Measurements from ENCODE around the gene GTF2IRD1. TPM values are rescaled to one million over a fixed set of nuclear protein-coding genes. Genes with fewer than 3 reads are reported as not detected.

The GTF2IRD1 gene
- total RNA-seq, 1 experiment from 2014 or later: 34.3 TPM

DNA sequence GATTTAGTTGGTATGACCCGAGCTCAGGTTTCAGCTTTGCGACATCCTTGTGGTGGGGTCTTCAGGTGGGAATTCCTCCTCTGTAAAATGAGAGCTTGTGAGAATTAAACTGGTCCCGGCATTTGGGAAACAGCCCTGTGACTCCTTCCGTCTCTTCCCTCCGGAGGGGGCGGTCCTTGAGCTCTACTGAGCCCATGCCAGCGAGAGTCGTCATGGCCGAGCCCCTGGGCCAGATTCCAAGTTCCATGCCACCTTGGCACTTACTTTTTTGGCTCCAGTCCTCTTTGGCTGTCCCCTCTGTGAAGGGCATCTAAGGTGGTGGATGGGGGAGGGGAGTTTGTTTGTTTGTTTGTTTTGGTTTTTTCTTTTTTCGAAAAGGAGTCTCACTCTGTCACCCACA, 47.6 kb downstream of the GTF2IRD1 start:
- Histone ChIP-seq H3K27me3 (ENCODE audit: insufficient read depth, low read length) (no peaks in the 10 kb centered on the region), H4K20me1 (ENCODE audit: control insufficient read depth, insufficient read depth, insufficient read length) (peaks cover 3% of the 10 kb centered on the region), H3K4me1 (ENCODE audit: insufficient read depth, low read length) (no peaks in the 10 kb centered on the region), H2AFZ (ENCODE audit: low read length) (no peak overlapping the region), H3K9me3 (ENCODE audit: control insufficient read depth, low read depth, low read length) (no peaks in the 10 kb centered on the region), H3T11ph (ENCODE audit: low read length) (no peak overlapping the region), H2BK12ac (ENCODE audit: insufficient read length, low read depth, low read length) (no peak overlapping the region), H3K23ac (ENCODE audit: insufficient read length, low read depth, low read length) (no peak overlapping the region), H3K23me2 (ENCODE audit: insufficient read length, low read depth, low read length, poor library complexity, severe bottlenecking) (no peaks in the 10 kb centered on the region), H3K27ac (ENCODE audit: insufficient read length, low read depth, low read length) (no peak overlapping the region), H2BK5ac (ENCODE audit: insufficient read length, low read length) (no peak overlapping the region), H3K18ac (ENCODE audit: insufficient read length, low read depth, low read length) (no peak overlapping the region), H2BK20ac (ENCODE audit: low read depth, low read length, poor library complexity, severe bottlenecking) (no peak overlapping the region), H4K8ac (replicated peaks; ENCODE audit: insufficient read length, low read depth, low read length) (no peak overlapping the region), H3K14ac (ENCODE audit: insufficient read depth, low read length) (no peak overlapping the region), H4K91ac (ENCODE audit: insufficient read length, low read depth, low read length) (no peak overlapping the region), H2BK120ac (ENCODE audit: low read depth, low read length, poor library complexity, severe bottlenecking) (no peak overlapping the region), H3K4ac (ENCODE audit: low read depth, low read length) (no peak overlapping the region), H3K56ac (ENCODE audit: insufficient read length, low read depth, low read length) (no peak overlapping the region), H3K9ac (ENCODE audit: extremely low read depth, insufficient read length, low read length) (no peak overlapping the region), H3K79me2 (ENCODE audit: insufficient read depth, low read length) (no peaks in the 10 kb centered on the region), H4K5ac (ENCODE audit: insufficient read length, low read depth, low read length) (no peak overlapping the region), H2BK15ac (ENCODE audit: low read depth, low read length) (no peak overlapping the region), H2AK5ac (ENCODE audit: insufficient read length, low read length) (no peak overlapping the region), H3K4me2 (ENCODE audit: insufficient read depth, insufficient read length, low read length) (no peak overlapping the region), H3K79me1 (ENCODE audit: insufficient read depth, low read depth, low read length, poor library complexity, severe bottlenecking) (no peaks in the 10 kb centered on the region)
- Mint-ChIP-seq H3K4me1 (peaks cover 4 to 23% of the 10 kb centered on the region in 2 experiments), H3K9me3 (peaks cover 0 to 2% of the 10 kb centered on the region in 2 experiments; a peak in 2 of 5 replicates), H3K36me3 (ENCODE audit: insufficient read depth in 1 of 3, low read depth in 3 of 3) (peaks cover 2 to 21% (median 11%) of the 10 kb centered on the region in 3 experiments; a peak in 5 of 7 replicates), H3K27ac (peak overlapping the region; percentile 81 to 87 (median 87); a peak in 5 of 7 replicates), H3K27me3 (ENCODE audit: low read depth) (no peaks in the 10 kb centered on the region; the same call in 1 of the 2 replicates), H3K4me3 (no peak overlapping the region)
- WGBS (ENCODE audit: extremely low coverage, insufficient read length, low lambda C conversion rate): no CpG with 5 or more reads among the region's 10 CpGs
- no peak for DNase-seq
- TF ChIP-seq, protein P1, sequence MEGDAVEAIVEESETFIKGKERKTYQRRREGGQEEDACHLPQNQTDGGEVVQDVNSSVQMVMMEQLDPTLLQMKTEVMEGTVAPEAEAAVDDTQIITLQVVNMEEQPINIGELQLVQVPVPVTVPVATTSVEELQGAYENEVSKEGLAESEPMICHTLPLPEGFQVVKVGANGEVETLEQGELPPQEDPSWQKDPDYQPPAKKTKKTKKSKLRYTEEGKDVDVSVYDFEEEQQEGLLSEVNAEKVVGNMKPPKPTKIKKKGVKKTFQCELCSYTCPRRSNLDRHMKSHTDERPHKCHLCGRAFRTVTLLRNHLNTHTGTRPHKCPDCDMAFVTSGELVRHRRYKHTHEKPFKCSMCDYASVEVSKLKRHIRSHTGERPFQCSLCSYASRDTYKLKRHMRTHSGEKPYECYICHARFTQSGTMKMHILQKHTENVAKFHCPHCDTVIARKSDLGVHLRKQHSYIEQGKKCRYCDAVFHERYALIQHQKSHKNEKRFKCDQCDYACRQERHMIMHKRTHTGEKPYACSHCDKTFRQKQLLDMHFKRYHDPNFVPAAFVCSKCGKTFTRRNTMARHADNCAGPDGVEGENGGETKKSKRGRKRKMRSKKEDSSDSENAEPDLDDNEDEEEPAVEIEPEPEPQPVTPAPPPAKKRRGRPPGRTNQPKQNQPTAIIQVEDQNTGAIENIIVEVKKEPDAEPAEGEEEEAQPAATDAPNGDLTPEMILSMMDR (conservative IDR thresholded peaks at IDR 0.05): no peak

Data from H9 (cell line).